T-helper 1 cell (primary cell): ENCODE data around the gene KLK15.
A peak's percentile ranks its signal among the peaks of the same experiment; 100 is the strongest.
"Not testable (repeated sequence)": the region's sequence is repeated elsewhere in the genome, so short reads cannot be mapped to it uniquely, and the experiment has no call there.

Experiments used
- DNase-seq, 5 donors: peaks; one replicate each; pipeline ENCODE4 v3.0.0-alpha.2; 2012 to 2020

The KLK15 gene

GRCh38 chr19:50820086-50820485, 13.3 kb downstream of the KLK15 start:
- DNase-seq, result no peak

DNA sequence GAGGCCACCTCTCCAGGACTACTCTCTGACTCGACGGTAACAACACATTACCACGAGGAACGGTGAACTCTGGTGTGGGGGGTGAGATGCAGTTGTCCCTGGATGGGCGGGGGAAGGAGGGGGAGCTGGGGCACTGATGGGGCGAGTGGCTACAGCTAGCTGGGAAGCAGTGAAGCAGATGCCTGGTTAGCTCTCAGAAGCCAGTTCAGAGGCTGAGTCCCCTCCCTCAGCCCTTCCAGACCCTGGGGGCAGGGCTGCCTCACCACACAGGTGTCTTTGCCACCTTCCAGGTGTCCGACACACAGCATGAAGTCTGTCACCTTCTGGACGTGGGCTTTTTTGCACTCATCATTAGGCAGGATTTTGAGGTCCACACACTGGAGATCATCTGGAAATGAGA, 13.7 kb downstream of the KLK15 start:
- no peak for DNase-seq

DNA sequence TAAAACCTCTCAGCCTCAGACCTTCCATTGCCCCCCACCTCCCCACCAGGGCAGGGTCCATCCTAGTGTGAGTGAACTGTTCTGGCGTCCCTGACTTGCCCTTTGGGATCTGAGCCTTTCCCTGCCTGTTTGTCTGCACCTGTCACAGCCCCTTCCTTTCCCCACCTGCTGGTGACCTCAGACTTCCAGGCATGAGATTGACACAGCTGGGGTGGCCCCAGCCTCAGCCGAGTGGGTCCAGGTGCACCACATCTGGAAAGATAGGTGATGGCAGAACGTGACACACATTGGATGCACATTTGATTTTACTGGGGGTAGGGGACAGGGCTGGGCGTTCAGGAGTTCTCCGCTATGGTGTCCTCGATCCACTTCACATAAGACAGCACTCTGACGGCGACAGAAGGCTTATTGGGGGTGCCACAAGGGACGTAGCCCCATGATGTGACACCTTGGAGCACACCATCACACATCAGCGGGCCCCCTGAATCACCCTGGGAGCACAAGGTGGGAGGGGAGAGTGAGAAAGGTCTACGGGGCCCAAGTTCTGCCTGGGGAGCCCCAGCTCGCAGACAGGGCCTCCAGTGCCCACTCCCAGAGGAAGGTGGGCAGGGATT, 14.4 kb downstream of the KLK15 start:
- no peak for DNase-seq

- DNase-seq, result peak in 2 of 5 donors; percentile 28 to 75
These were observed 15.2 kb downstream of the KLK15 start for GRCh38 chr19:50817941-50818858.

DNA sequence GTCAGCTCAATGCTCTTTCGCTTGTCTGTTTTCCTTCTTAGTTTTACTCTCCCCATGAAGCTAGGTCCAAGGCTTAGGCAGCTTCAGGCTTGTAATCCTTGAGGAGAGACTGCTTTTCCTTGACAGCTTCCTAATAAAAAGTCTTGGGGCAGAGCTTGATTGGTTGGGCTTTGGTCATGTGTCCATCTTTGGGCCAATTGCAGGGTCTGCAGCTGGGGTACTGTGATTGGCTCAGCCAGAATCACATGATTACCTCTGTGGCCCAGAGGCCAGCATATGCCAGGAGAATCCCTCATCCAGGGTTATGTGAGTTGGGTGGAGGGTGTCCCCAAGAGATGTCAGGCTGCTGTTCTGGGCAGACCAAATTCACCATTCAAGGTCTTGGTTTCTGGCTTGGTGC, 17.9 kb downstream of the KLK15 start:
- DNase-seq, result no peak

GRCh38 chr19:50814883-50815282, 18.5 kb downstream of the KLK15 start:
- DNase-seq, result no peak

DNA sequence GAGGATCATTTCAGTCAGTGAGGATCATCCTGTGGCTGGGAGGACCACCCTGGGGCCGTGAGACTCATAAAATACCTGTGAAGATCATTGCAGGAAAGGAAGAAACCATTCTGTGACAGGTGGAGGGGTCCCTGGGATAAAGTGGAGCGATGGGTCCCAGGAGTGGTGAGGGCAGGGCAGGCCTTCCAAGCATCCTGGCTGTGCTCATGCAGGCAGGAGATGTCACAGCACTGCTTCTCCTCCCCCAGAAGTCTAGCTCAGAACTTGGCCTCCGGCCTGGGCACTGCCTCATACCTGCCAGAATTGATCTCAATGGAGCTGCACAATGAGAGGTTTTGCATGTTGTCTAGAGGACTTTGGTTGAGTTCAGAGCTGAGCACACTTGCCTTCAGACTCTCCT, 20.9 kb downstream of the KLK15 start:
- DNase-seq, result no peak

- not testable (repeated sequence) for DNase-seq
These were observed 21.6 kb downstream of the KLK15 start for GRCh38 chr19:50811622-50812238.

GRCh38 chr19:50808856-50809255, 24.5 kb downstream of the KLK15 start:
- DNase-seq, result no peak

DNA sequence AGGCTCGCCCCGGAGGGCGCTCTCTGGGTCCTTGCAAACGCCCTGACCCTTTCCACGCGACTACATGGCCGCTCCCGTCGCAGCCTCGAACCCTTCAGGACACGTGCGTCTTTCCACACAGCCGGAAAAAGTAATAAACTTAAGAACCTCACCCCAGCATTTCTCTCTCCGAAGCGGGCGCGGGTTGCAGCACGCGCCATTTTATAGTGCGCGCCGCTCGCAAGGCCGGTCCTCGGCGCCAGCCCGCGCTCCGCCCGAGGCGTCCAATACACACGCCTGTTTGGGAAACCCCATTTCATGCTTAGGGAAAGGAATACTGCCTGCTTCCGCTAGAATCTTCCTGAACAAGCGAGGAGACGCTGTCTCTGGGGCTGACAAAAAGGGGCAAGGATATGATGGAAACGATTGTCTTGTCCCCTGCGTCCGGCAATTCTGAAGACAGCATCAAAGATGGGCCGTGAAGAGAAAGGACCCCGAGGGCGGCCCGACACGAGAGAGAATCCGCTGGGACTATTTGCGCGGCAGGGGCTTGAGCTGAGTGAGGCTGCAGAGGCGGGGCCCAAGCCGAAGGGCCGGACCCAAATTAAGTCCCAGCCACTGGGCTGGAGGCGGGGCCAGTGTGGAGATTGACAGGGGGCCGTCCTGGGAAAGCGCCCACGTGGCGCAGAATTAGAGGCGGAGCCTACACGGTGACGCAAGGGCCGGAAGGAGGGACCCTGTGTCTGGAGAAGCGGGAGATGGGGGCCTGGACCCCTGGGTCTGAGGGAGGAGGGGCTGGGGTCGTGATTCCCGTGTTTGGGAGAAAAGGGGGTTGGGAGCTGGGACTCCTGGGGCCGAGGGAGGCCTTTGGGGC, 28.7 kb downstream of the KLK15 start:
- DNase-seq, result peak; percentile 94 to 98 (median 95)

DNA sequence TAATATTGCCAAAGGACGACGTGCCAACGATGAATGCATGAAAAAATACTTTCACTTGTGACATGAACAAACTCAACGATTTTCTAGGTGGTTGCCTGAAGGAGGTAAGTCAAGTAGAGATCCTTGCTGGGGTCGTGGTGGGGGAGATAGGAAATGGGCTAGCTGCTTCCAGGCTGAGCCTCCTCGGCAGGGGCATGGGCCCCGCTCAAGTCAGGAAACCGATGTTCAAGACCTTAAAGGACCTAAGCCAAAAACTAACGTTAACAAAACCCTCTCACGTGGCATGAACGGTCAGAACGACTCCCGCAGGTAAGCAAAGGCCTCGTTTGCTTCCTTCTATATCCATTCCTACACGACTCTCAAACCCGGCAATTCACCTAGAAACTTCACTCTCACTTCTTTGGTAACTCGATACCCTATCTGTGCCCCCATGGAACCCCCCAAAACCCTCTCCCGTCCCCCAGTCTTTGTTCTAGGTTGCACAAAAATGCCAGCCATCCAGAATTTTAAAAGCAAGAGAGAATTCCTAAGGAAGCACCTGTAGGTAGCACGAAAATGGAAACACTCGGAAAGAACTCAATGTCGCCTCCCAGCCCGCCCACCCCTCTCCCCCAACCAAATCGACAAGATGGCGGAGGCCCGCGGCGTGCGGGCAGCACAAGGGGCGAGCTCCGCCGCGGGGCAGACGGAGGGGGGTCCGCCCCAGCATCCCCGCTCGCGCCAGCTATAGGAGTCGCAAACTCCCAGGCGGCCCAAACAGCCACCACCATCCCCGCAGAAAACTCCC, 29.5 kb downstream of the KLK15 start:
- peak in 2 of 5 donors; percentile 18 for DNase-seq

DNA sequence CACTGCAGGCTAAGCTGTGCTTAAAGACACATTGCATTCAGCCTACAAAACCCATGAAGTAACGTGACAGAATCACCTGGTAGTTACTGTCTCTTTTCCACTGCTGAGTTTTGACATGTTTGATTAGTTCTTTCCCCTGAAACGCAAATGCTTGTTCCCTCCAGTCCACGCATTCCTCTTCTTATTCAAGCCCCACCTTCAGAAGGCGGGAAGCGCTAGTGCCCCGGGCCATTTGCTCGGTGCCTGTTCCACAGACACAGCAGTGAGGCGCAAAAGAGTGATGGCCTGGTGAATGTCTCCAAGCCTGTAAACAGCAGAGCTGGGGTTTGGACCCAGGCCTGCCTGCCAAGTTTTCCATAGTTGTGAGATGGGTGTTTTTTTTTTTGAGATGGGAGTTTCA, 32.3 kb downstream of the KLK15 start:
- no peak for DNase-seq

DNA sequence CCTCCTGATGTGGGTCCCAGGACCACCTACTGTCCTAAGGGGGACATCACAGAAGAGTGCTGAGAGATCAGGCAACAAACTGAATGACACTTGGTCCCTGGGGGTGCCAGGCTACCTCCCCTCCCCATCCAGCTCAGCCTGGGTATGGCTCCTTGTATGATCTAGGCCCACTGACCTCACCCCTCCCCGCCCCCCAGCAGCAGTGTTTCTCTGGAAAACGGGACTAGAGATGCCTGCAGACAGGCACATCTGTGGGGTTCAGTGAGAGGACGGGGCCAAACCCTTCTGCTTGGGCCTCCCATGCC, 33.9 kb downstream of the KLK15 start:
- no peak for DNase-seq

DNA sequence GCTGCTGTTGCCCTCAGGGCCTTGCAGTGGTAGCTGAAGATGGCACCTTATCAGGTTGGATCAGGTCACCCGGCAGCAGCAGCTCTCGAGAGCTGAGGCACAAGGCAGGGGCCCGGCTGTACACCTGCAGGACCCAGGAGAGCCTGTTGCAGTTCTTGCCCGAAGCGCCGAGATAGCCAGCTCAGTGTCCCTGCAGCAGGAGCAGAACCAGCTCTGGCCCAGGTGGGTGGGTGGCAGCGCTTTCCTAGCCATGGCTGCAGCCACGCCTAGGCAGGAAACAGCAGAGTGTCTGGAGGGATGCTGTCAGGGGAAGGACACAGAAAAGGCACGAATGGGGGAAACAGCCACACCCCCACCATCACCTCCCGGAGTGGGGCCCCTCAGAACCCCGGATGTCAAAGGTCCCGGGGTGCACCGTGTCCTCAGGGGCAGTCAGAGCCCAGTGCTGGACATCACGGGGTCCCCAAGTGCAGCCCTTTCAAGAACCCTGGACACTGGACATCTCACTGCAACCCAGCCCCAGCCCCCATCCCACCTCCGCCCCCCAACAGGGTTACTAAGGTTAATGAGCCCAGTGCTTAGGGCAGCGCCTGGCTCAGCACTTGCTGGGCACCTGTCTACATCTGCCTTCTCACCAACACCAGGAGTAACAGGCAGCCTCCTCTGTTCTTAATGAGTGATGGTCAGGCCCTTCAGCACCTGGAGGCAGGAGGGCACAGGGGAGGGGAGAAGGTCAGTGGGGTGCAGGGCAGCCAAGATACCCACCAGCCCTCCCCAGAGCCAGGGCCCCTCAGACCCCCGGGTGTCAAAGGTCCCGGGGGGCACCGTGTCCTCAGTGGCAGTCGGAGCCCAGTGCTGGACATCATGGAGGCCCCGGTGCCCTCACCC, 34.5 kb downstream of the KLK15 start:
- no peak for DNase-seq

DNA sequence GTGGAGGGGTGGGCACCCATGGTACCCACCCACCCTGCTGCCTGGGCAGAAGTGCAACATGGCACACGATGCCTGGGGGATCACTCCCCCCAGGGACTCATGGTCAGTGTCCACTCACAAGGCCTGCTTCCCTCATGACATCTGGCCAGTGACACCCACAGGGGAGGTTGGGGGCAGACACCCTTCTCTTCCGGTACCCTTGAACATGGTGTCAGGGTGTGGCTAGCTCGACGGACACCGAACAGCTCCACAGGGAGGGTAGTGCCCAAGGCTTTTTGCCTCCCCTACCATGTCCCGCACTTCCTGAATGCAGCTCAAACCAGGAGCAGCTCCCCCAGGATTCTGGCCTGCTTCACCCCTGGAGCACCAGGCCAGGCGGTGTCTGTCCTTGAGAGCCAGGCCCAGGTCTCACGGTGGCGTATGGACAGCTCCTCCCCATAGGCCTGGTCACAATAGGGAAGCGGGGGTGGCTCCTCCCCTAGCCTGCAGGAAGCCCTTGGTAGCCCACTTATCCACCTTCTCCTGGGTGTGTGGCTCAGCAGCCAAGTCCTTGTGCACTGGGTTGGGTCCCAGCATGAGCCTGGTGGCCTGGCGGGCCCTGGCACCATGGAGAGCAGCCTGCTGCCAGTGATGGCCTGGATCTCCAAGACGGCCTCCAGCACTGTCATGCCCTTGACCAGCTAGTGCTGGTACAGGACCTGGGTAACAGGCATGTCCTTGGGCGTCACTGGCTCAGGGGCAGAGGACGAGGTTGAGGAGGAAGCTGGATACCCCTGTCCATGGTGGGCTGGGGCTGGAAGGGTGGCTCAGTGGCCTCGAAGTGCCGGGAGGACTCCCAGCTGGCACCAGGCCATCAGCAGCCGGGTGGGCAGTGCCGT, 35.4 kb downstream of the KLK15 start:
- no peak for DNase-seq

- no peak for DNase-seq
These were observed 36.0 kb downstream of the KLK15 start for GRCh38 chr19:50797429-50797780.

GRCh38 chr19:50796634-50797428, 36.5 kb downstream of the KLK15 start:
- DNase-seq, result no peak

- DNase-seq, result no peak
These were observed 37.2 kb downstream of the KLK15 start for GRCh38 chr19:50796128-50796633.

DNA sequence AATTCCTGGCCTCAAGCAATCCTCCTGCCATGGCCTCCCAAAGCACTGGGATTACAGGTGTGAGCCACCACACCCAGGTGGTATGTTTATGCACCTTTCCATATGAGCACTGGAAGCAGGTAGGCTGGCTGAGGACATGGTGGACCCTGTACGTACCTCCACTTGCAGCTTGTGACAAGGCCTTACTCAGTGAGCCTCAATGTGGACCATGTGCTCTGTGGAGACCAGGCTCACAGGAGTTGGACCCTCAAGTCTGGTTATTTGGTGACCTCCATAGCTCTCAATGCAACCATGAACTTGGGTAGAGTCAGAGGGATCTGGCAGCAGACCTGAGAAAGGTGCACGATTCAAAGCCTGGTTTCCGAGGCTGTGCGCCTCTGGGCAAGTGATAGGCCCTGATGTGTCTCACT, 37.7 kb downstream of the KLK15 start:
- no peak for DNase-seq
